Left renal cortex interstitium (tissue), 4 donors: ENCODE results near the gene KCTD12. TPM values are rescaled to one million over a fixed set of nuclear protein-coding genes. Genes with fewer than 3 reads are reported as not detected.
"Not testable (repeated sequence)": the region's sequence is repeated elsewhere in the genome, so short reads cannot be mapped to it uniquely, and the experiment has no call there.

Experiments used
- DNase-seq, 4 donors: peaks; one replicate each; pipeline ENCODE4 v3.0.0-alpha.2; 2013; ENCODE audit warnings: low read depth in 4 of 4, low spot score in 2 of 4, missing footprints in 1 of 4
- polyA plus RNA-seq, 4 donors: library from polyadenylated mRNA; unstranded; fragments of 120-200 nt; gene quantifications; one replicate each; pipeline ENCODE4 v1.2.1, GENCODE V29; 2013; ENCODE audit not compliant: insufficient read length in 4 of 4

The KCTD12 gene
- 100 to 1,000 TPM in 1 of 4 donors, 10 to 100 TPM in 3; 84.2 to 108 (median 87.6) TPM for polyA plus RNA-seq

- peak; percentile 74 to 87 (median 82) for DNase-seq
These were observed at the start of gene KCTD12 for GRCh38 chr13:76886292-76887075. TSS of gene KCTD12 (minus strand) at chr13:76886405. CDS start at chr13:76886148, 257 bp downstream.

GRCh38 chr13:76934671-76935070 lies 48.5 kb upstream of the KCTD12 start:
- no peak for DNase-seq

- DNase-seq = no peak
These were observed 45.9 kb upstream of the KCTD12 start for GRCh38 chr13:76932076-76932475.

- no peak for DNase-seq
These were observed 43.7 kb upstream of the KCTD12 start for GRCh38 chr13:76929851-76930374.

GRCh38 chr13:76929320-76929719 lies 43.1 kb upstream of the KCTD12 start:
- DNase-seq = no peak

- no peak for DNase-seq
These were observed 42.3 kb upstream of the KCTD12 start for GRCh38 chr13:76928456-76928855.

- DNase-seq = no peak
These were observed 41.8 kb upstream of the KCTD12 start for GRCh38 chr13:76927955-76928354.

- no peak for DNase-seq
These were observed 38.9 kb upstream of the KCTD12 start for GRCh38 chr13:76925115-76925514.

- DNase-seq = no peak
These were observed 35.3 kb upstream of the KCTD12 start for GRCh38 chr13:76921516-76921915.

GRCh38 chr13:76917755-76918481 lies 31.7 kb upstream of the KCTD12 start:
- DNase-seq = not testable (repeated sequence)

- DNase-seq = no peak
These were observed 30.9 kb upstream of the KCTD12 start for GRCh38 chr13:76917095-76917494.

GRCh38 chr13:76913898-76914297 lies 27.7 kb upstream of the KCTD12 start:
- no peak for DNase-seq

GRCh38 chr13:76912476-76912875 lies 26.3 kb upstream of the KCTD12 start:
- DNase-seq = no peak

- no peak for DNase-seq
These were observed 18.3 kb upstream of the KCTD12 start for GRCh38 chr13:76904507-76904906.

- peak in 2 of 4 donors; percentile 30 to 64 for DNase-seq
These were observed 17.4 kb upstream of the KCTD12 start for GRCh38 chr13:76903544-76904162.

- not testable (repeated sequence) for DNase-seq
These were observed 12.9 kb upstream of the KCTD12 start for GRCh38 chr13:76899066-76899465.

- DNase-seq = not testable (repeated sequence)
These were observed 11.0 kb upstream of the KCTD12 start for GRCh38 chr13:76897171-76897570.

- no peak for DNase-seq
These were observed 8.4 kb upstream of the KCTD12 start for GRCh38 chr13:76894401-76895110.

GRCh38 chr13:76892488-76892887 lies 6.3 kb upstream of the KCTD12 start:
- no peak for DNase-seq

- DNase-seq = no peak
These were observed 3.8 kb upstream of the KCTD12 start for GRCh38 chr13:76890021-76890420.
